Stimulated activated CD8-positive, alpha-beta memory T cell treated with anti-CD3 and anti-CD28 coated beads, Interleukin-15, amount 100 ng/mL, for 1 hour (primary cell): ENCODE data around the gene SSH2.
"Not testable (repeated sequence)": the region's sequence is repeated elsewhere in the genome, so short reads cannot be mapped to it uniquely, and the experiment has no call there.

Experiments
- DNase-seq: peaks from one replicate; pipeline ENCODE4 v3.0.0-alpha.2; 2020; ENCODE audit warnings: low read depth

The SSH2 gene

DNA sequence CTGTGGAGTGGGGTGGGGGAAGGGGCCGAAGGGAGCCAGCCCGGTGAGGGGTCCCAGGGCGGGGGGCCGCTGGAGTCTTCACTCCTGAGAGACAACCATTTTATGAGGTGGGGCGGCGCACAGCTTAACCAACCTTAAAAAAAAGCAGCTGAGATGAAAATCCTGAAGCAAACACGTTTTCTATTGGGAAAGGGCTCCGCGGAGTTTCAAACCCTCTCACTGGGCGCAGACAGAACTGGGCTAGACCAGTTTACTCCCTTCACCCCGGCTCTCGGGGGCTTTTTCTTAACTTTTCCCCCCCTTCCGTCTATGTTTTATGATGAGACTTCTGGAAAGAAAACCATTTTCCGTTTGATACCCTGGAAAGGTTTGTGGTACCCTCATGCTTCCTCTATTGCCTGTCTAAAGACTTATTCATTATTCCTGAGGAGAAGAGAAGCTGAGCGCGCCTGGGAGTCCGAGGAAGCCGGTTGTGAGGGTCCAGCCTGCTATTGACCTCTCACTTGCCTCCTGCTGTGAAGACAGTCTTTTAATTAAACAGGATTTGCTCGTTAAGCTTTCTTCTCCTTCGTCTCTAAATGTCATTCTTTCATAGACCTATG is 482 bp upstream of the SSH2 start:
- no peak for DNase-seq

DNA sequence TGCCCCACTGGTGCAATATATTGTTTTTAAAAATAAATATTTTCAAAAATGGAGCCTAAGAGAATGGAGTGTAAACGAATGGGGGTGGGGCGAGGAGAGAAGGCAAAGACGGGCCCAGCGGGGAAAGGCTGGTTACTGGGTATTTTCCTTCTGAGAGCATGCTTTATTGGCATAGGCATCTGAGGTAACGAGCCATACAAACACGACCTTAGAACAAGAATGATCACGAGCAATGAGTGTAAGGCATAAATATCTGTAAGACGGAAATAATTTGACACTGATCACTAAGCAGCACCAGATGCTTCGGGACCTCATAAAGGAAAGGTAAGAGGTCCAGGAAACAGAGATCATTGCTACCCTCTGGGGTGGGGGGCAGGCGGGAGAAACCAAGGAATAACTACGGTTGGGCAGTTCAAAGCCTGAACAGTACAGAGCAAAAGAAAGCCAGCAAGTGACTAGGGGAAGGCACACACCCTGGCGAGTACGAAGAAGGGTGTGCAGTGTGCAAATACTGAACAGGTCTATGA is 959 bp downstream of the SSH2 start:
- no peak for DNase-seq

DNA sequence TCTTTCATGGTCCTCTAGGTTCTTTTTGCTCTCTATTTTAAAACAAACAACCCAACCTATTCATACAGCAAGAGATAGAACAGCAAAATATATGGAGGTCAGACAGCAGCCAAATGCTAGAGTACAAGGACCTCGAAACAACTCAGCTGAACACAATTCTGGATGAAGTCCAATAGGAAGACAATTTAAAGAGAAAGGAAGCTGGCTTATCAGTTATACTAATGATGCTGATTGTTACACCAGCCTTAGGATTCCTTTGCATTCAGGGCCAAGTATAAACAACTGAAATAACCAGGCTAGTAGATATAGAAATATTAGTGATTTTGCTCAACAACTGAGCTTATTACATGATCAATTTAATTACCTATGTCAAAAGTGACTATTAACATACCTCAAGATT is 2.5 kb downstream of the SSH2 start:
- DNase-seq, result no peak

DNA sequence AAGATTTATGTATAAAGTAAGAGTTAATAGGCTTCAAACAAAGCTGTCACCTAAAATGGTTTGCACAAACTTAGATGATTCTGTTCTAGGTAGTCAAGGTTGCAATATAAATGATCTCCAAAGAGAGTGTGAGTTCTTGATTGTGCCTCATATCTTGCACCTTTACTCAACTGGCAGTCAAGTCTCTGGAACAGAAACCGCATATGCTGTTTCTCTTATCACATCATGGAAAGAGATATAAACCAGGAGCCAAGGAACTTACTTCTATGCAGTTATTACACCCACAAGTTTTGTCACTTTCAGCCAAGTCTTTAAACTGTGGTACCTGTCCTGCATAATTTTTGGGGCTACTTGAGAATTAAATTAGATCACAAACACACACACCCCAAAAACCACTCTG is 5.2 kb downstream of the SSH2 start:
- DNase-seq, result no peak

DNA sequence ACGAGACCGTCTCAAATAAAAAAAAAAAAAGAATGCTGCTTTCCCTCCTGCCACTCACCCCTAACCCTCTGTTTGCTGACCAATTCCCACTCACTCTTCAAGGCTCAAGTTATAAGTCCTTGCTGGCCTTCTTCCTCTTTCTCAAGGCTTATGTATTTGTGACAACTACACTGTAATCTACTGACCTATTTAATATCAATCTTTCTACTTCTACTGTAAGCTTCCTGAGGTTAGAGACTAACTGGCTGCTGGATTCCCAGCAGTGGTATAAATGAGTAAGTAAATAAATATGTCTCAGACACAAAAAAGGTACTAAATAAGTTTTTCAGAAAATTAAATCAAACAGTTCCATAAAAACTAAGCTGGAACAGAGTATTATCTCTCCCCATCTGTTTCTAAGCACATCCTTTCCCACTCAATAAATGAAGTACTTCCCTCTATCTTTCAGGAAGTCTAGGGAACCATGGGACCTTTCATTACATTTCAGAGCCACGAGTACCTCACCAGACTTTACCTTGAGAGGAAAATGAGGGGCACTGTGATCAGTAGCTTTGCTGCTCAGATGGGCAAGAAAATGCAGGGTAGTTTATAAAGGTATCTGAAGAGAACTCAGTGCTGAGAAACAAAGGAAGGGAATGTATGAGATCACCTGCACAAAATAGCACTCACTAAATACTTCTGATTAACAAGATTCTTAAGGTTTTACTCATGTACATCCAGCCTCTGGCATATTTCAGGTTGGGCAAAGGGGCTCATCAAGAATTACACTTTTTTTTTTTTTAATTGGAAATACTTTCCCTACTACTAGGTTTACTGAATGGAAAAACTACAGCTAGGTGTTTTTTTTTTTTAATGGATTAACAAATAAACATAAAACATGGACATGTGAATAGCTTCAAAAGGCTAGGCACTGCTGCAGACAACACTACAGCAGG is 10.8 kb downstream of the SSH2 start:
- DNase-seq, result no peak

DNA sequence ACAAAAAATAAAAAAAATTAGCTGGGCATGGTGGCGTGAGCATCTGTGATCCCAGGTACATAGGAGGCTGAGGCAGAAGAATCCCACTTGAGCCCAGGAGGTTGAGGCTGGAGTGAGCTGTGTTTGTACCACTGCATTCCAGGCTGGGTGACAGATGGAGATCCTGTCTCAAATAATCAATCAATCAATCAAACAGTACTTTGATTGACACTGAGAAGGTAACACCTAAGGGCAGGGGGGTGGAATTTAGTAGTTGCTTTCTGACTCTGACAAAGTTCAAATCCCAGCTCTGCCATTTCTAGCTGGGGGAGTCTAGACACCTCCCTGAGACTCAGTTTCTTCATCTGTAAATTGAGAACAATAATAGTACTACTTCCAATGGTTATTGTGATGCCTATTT is 12.0 kb downstream of the SSH2 start:
- no peak for DNase-seq

DNA sequence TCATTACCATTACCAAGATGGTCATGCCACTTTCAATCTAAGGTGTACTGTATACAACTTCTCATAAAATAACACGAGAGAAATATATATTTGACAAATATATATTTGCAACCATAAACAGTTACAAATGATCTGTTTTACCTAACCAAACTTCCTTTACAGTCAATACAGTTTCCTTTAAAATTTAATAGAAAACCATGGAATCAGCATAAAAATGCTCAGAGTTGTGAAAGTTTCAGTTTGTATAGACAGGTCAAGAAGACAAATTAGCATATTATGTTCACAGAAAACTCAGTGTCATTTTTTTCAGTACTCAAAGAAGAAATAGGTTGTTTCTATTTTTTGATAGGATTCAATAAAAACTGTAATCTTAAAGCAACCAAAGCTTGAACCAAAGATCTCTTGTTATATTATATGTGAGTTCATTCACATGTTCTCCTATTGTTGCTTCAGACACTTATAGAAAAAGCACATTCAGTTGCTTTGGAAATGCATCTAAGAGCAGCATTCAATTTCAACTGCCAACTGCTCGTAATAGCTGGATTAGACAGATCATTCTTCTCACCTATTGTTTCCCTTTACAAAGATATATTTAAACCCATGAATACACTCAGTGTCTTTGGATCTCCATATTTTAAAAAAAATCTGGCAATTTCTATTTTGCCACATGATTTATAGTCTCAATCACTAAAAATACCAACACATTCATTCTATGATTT is 15.1 kb downstream of the SSH2 start:
- DNase-seq, result no peak

DNA sequence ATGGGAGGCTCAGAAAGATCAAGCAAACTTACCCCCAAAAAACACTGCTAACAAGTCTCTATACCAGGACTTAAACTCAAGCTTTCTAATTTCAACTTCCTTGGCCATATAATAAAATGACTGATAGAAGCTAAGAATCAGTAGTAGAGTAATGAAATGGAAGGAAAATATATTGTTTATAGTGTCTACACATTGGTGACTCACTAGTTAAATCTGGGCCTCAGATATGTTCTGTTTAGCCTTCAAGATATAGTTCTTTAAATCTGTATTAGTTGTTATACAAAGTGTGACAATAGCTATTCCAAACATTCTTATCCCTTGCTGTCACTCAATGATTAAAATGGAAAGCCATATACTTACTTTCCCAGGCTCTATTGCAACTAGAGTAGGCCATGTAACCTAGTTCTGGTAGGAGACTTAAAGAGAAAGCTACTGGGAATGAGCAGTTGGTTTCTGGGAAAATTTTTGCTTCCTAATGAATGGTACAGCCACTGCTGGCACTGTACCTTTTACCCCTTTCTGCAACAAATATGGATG is 18.3 kb downstream of the SSH2 start:
- no peak for DNase-seq

DNA sequence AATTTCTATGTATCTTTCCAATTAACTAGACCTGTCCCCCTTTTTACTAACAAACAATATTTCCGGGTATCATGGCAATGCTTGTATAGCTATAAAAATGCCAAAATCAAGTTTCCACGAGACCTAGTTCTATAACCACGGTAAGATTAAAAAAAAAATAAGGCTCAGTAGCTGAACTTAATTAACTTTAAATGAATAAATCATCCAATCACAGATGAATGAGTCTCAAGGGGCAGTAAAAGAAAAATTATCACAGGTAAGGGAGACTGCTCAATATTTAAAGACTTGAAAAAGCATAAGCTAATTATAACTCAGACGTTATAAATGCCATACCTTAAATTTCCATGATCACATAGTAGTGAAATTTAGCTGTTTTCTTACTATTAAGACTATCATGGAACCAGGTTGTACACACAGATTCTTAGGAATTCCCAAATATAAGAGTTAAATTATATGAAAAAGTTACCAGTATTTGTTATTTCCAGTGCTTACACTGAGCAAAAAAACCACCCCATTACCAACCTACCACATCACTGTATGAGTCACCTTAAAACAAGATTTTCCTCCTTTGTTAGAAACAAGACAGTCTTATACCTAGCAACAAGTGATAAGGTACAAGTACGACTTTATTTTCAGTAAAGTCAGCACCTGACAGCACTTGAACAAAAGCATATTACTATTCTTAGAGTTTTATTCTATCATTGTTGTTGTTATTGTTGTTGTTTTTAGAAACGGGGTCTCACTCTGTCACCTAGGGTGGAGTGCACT is 20.6 kb downstream of the SSH2 start:
- DNase-seq, result no peak

DNA sequence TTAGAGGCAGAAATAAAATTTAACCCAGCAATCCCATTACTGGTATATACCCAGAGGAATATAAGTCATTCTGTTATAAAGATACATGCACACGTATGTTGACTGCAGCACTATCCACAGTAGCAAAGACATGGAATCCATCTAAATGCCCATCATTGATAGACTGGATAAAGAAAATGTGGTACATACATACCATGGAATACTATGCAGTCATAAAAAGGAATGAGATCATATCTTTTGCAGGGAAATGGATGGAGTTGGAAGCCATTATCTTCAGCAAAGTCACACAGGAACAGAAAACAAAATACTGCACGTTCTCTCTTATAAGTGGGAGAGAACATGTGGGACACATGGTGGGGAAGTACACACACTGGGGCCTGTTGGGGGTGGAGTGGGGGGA is 23.1 kb downstream of the SSH2 start:
- no peak for DNase-seq

DNA sequence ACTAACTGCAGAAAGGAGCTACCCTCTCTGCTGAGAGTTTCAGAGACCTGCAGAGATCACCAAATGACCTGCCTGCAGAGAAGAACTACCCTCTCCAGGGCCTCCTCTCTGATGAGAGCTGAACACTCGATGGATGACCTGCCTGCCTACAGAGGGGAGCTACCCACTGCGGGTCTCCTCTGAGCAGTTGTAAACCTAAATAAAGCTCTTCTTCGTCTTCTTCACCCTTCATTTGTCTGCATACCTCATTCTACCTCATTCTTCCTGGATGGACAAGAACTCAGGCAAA is 24.2 kb downstream of the SSH2 start:
- DNase-seq, result no peak

DNA sequence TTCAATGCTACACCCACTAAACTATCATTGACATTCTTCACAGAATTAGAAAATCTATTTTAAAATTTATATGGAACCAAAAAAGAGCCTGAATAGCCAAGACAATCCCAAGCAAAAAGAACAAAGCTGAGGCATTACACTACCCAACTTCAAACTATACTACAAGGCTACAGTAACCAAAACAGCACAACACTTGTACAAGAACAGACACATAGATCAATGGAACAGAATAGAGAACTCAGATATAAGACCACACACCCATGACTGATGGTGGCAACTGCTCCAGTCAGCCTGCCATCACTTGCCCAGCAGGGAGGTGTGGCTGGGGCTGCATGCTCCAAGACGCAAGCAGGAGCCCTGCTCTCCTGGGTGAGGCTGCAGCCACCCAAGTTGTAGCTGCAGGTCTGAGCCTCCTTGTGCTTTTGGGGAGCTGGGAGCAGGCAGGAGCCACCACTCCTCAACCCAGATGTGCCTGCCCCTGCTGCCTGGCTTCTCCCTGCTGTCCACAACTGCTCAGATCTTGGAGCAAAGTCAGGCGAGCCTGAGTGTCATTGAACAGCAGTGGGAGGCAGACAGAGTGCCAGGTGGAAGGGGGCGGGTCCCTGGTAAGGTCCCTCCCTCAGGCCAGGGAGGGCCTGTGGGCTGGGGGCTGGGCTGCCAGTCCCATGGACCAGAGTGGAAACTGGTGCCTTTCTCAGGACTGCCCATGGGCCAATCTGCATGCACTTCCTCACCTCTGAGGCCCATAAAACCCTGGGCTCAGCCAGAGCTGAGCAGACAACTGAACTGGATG is 24.7 kb downstream of the SSH2 start:
- DNase-seq, result no peak

DNA sequence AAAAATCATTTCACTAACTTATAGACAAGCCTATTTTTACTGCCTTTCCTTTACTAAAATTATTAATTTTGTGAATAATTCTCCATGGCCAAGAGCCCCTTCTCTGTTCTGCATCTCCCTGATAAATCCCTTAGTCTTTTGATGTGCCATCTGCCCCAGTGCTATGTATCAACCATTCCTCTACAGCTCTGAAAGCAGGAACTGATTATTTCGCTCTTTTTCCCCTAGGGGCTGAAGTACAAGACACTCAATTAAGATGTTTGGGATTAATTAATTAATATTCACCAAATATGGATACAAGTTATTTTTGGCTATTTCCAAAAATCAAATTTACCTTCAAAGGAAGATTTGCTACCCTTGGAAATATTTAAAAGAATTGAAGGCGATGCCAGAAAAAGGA is 26.6 kb downstream of the SSH2 start:
- no peak for DNase-seq

DNA sequence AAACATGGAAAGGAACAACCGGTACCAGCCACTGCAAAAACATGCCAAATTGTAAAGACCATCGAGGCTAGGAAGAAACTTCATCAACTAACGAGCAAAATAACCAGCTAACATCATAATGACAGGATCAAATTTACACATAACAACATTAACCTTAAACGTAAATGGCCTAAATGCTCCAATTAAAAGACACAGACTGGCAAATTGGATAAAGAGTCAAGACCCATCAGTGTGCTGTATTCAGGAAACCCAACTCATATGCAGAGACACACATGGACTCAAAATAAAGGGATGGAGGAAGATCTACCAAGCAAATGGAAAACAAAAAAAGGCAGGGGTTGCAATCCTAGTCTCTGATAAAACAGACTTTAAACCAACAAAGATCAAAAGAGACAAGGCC is 32.9 kb downstream of the SSH2 start:
- DNase-seq, result not testable (repeated sequence)

DNA sequence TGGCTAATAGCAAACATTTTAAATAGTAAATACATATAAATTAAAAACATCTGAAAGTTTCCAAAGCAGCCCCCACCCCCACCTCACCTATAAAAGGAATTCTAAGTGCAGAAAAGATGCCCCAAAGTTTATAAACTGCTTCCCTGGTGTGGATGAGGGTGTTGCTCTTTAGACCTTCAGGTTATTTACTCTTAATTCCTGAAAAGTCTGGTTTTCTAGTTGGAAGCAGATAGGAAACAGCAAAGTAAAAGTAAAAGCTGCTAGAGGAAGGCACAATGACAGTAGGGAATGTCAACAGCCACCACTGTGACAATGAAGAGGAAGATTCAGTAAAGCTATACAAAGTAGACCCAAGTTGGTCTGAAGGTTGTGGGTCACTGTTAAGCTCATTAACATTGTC is 37.8 kb downstream of the SSH2 start:
- no peak for DNase-seq

DNA sequence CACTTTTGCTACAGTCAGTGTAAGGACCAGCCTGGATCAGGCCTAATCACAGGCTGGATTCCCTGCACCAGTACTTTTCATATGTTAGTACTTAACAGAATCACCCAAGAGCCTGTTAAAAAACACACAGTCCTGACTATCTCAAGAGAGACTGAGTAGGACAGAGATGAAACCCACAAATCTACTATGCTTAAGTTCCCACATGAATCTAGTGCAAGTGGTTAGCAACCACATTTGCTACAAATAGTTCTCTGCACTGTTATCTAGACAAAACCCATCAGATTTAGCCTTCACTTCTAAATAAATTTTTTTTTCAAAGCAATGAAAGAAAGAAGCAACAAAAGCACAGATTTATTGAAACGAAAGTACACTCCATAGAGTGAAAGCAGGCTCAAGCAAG is 38.9 kb downstream of the SSH2 start:
- no peak for DNase-seq

DNA sequence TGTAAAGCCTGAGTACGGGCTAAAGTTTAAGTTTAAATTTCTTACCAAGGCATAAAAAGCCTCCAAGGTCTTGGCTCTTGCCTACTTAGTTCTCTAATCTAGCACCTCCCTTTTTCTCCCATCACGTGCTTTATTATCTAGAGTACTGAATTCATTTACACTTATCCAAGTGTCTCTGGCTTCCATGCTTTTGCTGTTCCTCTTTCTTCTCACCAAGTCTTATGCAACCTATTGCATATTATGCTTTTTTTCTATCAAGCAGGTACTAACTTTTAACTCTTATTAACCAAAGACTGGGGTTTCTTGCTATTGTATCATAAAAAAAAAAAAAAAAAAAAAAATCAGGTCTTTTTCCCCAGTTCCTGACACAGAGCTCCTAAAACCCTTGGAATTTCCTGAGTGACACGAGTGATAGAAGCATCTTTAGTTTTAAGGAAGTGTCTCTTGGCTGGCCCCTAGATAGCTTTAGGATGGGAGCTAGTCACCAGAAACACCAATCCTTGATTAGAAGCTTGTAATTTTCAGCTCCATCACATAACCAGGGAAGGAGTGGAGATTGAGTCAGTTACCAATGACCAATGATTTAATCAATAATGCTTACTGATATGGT is 44.9 kb downstream of the SSH2 start:
- DNase-seq, result no peak

DNA sequence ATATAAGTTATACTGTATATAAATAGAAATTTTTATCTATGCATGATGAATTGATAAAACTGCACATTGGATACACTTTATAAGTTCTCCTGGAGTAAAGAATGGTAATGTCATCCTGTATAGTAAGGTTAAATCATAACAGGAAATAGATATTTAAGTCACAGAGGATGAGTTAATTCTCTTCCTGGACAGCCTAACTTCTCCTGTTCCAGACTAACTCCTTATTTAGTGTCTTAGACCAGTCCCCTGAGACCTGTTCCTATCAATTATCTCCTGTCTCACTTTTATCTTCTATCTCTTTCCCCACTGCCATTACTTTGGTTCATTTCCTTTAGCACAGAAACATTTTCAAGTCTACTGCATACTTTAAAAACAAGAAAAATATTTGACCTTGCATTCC is 46.5 kb downstream of the SSH2 start:
- no peak for DNase-seq

DNA sequence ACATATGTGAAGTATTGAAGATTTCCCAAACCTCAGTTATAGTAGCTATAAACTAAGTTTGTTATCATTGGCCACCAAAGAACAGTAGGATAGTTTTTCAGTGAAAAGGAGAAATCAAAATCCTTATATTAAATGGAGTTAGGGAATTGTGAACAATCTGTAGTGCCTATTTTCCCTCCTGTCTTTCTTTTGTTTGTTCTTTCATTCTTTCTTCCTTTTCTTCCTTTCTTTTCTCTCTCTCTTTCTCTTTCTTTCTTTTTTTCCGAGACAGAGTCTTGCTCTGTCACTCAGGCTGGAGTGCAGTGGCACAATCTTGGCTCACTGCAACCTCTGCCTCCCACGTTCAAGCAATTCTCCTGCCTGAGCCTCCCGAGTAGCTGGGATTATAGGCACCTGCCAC is 48.8 kb downstream of the SSH2 start:
- no peak for DNase-seq

DNA sequence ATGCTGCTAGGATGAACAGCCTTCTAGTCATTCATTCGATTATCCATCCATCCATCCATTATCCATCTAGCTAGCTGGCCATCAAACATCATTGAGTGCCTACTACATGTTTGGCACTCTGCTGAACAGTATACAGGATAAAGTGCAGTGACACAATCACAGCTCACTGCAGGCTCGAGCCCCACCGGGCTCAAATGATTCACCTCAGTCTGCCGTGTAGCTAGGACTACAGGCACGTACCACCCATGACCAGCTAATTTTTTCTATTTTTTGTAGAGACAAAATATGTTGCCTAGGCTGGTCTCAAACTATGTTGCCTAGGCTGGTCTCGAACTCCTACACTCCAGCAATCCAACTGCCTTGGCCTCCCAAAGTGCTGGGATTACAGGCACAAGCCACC is 50.0 kb downstream of the SSH2 start:
- DNase-seq, result no peak
